Ammon's horn (tissue), 1 donor: ENCODE data around the gene CBS.
"Not testable (repeated sequence)": the region's sequence is repeated elsewhere in the genome, so short reads cannot be mapped to it uniquely, and the experiment has no call there.

Source experiments
- DNase-seq: peaks from one replicate; pipeline ENCODE4 v3.0.0-alpha.2; 2016; ENCODE audit warnings: low spot score

CBS gene

DNA sequence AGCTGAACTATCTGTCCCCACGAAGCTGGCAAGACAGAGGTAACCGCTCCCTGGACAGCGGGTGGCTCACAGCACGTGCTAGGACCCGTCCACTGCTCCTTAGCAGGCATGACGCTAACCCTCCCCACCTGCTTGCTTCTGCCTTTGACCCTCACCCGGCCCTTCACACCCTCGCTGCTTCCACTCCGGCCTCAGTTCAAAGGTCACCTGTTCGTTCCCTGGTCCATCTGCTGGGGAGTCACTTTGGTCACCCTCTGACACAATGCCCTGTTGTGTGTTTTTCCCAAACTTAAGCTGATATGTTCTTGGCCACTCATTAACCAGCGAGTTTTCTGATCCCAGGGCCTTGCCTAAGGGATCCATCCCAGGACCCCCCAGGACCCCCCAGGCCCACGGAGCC is 7.6 kb downstream of the CBS start:
- DNase-seq: not testable (repeated sequence)

DNA sequence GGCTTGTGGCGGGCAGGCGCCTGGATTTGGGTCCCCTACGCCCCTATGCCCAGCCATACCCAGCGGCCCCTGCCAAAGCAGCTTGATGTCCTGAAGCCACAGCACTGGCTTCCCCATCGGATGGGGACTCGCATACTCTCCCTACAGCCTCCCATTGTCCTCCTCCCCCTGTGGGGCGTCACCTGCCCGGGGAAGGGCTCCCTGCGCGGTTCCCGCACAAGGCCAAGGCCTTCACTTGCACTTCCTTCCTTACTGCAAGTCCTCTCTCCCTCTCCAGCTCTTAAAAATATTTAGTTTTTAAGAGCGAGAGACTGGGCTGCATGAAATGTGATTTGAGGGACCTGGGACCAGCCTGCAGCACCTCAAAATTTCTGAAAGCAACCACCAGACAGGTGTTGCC is 8.9 kb downstream of the CBS start:
- not testable (repeated sequence) for DNase-seq

DNA sequence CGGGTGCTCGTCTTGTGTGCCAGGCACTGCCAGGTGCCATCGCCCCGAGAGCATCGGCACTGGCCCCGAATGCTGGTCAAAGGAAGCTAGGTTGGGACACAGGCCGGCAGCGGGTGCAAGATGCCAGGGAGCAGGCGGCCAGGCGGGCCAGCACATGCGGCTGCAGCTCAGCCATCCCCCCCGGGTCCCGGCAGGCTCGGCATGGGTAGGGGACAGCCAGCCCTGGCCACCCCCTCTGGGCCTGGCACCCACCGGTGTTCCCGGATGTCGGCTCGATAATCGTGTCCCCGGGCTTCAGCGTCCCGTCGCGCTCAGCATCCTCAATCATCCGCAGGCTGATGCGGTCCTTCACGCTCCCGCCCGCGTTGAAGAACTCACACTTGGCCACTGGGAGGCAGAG is 9.6 kb downstream of the CBS start:
- not testable (repeated sequence) for DNase-seq

DNA sequence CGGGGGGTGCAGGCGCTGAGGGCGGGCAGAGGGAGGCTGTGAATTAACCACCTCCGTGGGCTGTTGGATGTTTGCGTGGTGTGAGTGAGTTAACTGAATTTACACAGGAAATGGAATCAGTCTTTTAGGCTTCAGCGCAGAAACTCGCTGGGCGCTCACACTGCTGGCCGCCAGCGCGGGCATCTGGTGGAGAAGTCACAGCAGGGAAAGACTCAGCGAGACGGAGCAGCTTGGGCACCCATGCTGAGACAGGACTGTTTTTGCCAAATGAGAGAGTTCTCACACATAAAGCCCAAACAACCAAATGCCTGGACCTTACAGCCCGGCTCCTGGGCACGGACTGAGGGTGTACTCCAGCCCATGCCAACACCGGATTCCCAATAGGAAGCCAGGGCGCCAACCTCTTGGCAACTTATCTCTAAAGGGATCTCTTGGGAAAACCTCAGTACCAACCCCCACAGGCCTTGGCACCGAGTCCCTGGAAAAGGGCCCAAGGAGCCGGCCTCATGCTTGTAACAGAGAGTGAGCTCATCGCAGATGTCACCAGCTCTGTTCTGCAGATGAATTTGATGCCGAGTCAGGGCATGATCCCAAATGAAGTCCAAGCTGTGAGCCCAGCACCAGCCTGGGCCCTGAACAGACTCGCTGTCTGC is 11.2 kb downstream of the CBS start:
- not testable (repeated sequence) for DNase-seq

DNA sequence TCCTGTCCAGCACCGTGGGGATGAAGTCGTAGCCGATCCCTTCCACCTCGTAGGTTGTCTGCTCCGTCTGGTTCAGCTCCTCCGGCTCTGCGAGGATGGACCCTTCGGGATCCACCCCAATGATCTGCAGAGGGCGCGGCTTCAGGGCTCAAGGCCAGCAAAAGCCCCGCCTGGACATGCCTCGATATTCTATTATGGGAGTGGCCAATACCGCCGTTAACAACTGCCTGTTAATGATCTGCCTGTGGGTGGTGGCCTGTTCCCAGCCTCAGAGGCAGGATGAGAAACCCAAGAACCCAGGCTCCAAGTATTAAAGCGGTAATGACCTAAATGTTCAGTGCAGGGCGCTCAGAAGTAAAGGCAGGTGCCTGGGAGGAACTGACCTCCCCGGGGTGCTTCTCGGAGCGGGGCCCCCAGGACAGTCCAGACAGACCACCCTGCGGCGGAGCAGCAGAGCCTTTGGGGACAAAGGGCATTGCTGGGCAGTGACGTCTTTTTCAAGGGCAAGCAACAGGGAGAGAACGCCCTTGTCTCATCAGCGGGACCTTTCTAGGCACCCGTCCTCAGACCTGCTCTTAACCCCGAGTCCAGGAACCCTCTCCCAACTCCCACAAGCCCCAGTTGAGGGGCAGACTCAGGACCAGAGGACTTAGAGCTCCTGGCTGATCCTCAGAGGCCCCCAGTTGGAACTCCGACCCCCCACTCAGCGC is 12.5 kb downstream of the CBS start:
- not testable (repeated sequence) for DNase-seq

DNA sequence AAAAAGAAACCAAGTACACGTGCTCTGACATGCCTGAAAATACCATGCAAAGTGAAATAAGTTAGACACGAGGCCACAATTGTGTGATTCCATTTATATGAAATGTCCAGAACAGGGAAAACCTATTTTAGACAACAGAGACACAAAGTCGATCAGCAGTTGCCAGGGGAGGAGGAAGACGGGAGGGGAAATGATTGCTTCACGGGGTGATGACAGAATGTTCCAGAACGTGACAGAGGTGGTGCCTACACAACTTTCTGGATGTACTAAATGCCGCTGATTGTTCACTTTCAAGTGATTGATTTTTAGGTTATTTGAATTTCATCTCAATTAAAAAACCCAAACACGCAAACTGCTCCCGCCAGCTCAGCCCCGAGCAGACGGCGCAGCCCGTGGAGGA is 22.5 kb downstream of the CBS start:
- not testable (repeated sequence) for DNase-seq

DNA sequence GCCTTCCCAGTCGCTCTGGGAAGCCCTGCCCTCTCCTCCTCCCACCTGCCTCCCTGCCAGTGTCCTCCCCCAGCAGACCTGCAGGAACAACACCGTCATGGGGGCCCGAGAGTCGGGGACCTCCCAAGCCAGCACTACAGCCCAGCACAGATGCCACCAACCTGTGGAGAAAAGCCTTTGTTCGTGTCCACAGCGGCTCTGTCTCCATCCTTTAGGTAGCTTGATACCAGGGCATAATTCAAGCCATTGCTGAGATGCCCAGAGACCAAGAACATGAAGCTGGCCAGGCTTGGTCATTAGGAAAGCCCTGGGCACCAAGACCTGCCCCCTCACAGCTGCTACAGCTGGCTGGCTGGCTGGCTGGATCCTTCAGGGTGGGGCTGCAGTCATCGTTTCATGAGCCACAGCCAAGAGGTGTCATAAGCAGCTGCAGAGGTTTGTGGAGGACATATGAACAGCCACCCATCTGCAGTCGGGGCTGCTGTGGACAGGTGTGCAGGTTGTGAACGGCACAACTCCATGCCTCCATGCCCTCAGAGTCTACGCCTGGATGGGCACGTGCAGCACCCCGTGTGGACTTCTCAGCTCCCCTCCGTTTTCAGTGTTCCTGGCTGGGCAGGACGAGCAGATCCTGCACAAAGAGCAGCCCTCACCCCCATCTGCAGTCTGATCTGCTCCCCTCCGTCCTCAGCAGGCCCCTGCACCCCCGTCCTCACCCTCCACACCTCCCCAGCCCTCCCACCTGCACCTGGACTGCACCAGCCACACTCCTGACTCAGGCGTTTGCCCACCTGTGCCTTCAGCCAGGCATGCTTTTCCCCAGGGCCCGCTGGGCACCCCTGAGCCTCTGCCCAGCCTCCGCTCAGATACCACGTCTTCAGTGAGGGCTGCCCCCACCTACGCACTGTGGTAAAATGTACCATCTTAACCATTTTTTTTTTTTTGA is 29.5 kb downstream of the CBS start:
- not testable (repeated sequence) for DNase-seq

DNA sequence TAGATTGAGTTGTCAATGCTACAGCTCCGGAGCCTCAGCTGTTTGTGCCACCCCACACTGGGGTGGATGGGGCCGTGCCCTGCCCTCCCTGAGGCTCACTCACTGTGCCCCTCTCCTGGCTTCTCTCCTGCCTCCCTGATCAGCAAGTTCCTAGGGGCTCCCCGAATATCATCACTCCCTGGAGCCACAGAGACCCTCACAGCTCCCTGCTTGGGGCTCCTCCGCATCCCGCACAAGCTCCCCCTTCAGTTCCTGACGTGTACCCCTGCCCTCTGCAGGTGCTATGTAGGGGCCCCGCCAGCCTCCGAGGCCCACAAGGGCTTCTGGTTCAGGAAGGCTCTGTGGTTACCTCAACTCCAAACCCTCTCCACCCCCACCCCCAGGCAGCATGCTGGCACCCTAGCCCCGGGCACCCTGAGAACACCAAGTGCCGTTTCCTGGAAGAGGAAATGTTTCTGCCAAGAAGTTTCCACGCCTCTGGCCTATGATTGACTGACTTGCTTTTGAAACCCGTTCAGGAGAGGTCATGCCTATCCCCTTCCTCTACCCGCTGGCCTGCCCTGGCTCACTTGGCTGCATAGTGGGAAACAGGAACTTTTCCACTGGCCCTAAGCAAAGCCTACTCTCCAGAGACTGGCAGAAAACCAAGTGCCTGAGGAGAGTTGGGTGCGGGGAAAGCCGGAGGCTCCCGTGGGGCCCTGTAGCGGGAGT is 30.3 kb downstream of the CBS start:
- DNase-seq: not testable (repeated sequence)

DNA sequence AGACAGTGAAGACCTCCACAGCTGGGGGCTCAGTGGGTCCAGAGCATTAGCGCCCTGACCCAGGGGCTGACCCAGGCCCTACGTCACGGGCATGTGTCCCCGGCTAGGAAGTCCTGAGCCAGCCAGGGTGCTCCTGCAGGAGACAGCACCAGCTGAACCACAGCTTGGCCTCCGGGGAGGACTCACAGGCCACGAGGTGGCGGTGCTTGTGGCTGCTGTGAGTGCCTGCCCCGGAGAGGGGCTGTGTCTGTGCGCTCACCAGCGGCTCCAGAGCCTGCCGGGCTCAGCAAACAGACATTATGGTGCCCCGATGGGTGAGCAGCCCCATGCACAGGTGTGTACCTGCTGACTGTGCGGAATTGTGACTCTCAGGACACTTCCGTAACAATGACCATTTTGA is 31.1 kb downstream of the CBS start:
- not testable (repeated sequence) for DNase-seq

DNA sequence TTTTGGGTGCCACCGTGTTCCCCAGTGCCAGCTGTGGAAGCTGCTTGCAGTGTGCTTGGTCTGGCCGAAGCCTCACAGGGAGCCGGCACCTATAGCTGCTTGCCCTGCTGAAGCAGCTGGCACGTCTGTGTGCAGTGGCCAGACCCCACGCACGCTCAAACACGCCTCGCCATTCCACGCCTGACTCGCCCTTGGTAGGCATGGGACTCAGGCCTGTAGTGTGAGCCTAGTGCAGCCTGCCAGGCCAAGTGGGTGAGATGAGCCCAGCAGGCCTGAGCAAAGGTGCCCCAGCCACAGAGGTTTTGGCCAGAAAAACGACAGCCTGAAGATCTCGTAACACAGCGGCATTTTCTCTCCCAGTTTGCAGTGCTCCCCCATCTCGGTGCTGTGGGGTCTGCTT is 32.3 kb downstream of the CBS start:
- not testable (repeated sequence) for DNase-seq

DNA sequence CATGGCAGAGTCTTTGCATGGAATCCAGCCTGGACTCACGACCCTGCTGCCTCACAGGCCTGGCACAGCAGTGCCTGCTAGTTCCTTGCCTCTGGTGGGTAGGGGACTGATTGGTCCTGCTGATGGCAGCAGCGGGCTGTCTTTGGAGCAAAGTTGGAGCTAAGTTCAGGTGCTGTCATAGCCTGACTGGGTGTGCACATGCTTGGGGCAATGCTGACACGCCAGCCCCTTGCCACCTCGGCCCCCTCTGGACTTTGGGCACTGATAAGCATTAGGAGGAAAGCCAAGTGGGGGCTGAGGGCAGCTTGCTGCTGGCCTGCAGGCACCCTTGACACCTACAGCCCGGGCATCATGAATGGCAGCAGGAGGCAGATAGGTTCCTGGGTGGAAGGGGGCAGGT is 33.5 kb downstream of the CBS start:
- not testable (repeated sequence) for DNase-seq

DNA sequence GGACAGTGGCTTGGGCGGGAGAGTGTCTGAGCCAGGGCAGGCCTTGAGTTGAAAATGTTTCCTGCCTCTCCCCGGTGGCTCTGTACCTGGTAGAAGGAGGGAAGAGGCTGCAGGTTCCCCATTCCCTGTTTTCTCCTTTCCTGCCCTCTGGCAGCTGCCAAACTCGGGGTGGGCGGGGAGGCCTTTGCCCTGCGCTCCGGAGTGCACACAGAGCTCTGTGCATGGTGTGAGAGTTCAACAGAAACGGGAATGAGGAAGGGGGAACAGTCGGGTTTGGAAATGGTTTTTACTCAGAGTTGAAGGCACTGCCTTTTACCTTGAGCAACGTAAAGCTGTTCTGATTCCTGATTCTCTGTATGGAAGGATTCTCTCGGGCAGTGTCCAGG is 37.0 kb downstream of the CBS start:
- not testable (repeated sequence) for DNase-seq

DNA sequence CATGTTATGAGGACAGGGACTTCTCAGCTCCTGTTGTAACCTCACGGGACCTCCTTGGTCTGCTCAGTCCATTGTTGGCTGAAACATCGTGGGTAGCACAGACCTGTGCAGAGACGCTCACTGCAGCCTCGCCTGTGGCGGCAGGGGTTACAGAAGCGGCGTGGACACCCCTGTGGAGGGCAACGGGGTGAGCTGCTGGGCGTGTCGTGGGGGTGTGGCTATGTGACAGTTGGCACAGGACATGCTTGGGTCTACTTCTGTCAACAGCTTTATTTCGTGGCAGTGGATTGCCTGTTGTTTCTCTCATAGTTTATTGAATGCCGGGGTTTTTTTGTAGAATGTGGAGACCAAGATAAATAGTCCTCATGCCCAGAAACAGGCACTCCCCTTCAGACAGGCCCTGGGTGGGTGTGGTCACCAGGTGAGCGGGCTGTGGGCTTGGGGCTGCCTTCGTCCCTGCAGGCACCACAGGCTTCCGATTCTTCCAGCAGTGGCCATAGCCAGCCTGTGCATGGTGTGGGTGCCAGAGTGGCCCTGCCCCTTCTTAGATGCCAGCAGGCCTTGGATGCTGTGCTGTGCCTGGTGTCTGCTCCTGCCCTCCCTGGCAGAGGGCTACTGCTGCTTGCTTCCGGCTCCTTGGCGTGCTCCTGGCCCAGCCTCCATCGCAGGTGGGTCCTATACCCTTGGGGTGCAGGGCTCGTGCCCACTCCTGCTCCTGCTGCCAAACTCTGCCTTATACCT is 37.5 kb downstream of the CBS start:
- not testable (repeated sequence) for DNase-seq

DNA sequence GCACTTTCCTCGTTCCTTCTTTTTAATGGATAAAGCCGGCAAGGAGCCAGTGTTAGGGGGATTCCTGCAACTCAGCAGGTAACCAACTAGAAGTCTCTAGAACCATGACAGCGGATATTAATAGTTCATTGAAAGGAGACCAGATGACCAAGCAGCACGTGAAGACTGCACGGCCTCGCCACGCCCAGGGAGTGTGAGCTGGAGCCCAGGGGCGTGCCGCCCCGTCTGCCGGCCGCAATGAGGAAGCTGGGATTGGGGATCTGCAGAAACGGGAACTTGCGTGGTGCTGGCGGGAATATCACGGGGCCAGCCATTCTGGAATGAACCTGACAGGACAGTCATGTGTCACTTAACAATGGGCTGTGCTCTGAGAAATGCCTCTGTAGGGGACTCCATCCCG is 38.7 kb downstream of the CBS start:
- not testable (repeated sequence) for DNase-seq

DNA sequence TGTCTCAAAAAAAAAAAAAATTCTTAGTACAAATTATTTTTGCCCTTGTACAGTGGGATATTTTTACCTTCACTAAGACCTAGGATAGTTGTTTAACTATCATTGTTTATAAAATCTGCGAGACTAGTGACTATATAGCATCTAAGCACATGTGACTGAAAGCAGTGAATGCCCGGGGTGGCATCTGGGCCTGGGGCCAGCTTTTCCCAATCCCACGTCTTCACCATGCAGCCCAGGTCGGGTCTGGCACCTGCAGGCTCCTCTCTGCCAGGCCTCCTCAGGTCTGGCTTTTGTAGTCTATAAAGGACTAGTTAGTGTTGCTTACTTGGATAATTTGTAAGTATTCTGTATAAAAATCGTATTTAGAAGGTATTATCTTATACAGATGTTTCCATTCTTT is 40.8 kb downstream of the CBS start:
- no peak for DNase-seq

DNA sequence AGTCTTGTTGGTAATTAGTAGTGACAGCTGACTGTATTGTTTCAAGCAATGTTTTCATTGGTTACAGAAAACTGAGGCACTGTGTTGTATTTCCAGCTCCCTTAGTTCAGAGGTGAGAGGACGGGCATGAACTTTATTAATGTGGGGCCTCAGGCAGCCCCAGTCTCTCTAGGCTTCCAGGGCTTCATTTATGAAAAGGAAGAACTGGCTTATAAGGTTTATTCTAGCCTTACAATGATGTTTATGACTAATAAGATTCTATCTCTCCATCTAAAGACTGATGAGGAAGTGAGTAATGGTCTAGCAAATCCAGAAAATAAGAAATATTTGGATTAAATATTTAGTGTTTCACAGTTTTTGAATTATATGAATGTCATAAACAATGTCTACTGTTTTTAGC is 41.5 kb downstream of the CBS start:
- DNase-seq: no peak

DNA sequence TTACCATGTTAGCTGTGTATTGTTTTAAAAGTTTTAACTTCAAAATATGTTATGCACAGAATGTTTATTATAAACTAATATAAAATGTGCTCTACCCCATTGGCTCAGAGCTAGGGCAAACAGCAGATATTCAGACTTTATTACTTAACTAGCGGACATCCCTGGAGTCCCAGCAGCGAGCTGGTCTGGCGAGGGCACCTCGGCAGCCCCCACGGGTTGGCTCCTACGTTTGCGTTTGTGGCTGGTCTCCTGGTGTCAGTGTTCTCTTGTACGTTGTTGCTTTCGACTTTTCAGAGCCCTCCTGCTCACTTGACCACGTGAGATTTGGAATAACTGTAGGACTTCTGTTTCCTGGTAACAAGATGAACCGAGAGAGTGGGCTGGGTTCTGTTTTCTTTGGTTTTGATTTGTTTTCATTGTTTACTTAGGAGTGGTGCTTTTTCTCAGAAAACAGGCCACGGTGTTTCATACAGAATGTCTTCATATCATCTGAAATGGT is 44.5 kb downstream of the CBS start:
- no peak for DNase-seq

DNA sequence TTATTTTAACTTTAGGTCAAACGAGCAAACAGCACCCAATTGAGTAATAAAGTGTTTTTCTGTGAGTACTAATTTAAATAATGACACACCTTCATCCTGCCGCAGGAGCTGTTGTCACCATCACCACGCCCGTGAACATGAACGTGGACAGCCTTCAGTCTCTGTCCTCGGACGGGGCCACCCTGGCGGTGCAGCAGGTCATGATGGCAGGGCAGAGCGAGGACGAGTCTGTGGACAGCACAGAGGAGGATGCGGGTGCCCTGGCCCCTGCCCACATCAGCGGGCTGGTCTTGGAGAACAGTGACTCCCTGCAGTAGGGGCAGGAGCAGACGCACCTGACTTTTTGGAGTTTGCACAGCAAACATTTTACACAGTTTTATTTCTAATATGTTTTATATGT is 45.9 kb downstream of the CBS start:
- no peak for DNase-seq

DNA sequence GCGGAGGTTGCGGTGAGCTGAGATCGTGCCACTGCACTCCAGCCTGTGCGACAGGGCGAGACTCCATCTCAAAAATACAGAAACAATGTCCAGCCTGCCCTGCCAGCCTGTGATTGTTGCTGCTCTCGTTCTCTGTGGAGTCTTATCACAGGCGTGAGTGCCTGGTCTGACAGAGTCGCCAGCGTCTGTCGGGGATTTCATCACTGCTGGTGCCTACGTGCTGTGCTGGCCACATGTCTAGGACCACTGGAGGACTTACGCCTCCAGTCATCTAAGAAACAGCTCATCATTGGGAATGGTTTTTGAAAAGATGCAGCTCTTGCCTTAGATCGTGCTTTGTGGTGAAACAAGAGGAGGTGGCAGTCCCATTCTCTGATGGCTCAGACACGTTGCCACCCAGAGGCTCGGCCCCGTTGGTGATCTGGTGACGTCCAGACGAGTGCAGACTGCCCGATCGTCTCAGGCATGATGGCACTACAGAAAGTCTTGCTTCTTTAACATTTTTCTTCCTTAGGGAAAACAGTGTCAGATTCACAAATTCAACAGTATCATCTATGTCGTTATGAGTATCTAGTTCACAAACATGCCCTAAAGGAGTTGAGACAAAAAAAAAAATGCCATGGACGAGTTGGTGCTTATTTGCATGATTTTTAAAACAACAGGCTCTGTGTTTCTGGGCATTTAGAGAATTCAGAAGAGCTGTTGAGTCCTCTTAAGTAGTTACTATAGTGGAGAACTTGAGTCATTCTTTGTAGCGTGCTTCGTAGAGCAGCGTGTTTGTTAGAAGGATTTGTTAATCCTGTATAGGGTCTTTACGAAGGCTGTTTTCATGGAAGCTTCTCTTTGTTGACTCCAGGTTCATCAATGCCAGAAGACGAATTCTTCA is 47.5 kb downstream of the CBS start:
- no peak for DNase-seq

DNA sequence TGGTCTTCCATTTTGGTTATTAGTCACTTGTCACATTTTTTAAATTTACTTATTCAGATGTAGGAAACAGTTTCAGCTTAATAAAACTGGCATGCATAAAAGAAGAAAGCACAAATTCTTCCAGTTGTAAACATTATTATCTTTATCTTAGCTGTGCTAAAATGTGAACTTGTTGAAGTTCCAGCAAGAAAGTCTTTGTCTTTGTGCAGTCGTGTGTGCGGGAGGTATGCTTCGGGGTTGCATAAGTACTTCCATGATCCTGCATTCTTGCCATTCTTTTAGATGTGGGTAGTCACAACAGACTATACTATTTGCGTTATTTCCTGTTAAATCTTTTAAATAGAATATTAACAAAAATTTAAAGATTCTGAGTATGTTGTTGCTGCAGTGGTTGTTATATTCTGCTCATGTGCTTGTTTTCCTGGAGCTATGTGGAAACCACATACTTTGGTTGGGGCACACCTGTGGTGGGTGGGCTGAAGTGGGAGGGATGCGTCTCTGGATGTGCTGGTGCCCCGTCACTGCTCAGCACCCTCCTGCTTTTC is 49.9 kb downstream of the CBS start:
- no peak for DNase-seq
